ENCODE measurements around the gene TRUB1.

TRUB1 gene

DNA sequence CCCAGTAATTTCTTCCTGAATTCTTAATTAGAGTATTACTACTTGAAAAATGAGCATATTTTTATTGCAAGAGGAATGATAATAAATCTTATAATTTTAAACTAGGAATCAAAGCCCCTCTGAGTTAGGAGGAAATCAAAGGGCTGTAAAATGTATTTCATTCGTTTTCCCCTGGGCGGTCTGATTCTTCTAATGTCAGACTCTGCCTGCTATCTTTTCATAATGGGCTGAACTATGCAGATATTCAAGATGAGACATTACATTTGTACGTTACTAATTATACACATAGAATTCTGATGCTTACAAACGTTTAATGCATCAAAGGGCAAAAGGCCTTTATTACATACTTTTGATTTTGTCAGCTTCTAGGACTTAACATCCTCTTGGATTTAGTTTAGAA is 16.0 kb upstream of the TRUB1 start:
- TF ChIP-seq CTCF (IDR thresholded peaks at IDR 0.05; ENCODE audit: low read depth, low read length, missing control alignments), result no peak
- H3K4me3 ChIP-seq (replicated peaks; ENCODE audit: low read depth, low read length), result no peak overlapping the region
- no peak for DNase-seq (ENCODE audit: extremely low read depth, low read depth)

DNA sequence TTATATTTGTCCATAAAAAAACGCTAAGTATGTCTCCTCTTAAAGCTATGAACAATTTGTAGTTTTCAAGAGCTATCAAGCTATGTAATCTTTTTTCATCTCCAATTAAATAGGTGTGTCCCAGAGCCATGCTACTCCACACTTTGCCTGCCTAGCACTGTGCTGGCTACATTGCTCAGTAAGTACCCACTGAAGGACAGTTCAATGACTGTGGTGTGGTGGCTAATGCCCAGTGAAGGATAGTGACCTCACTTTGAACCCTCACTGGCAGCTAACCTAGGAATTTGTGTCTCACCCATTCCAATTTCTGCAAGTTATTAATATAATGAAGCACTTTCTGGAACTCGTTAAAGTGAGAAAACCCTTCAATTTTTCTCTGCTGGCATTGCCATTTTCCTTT is 14.4 kb upstream of the TRUB1 start:
- DNase-seq (ENCODE audit: extremely low read depth, low read depth), result no peak
- no peak overlapping the region for H3K4me3 ChIP-seq (replicated peaks; ENCODE audit: low read depth, low read length)
- TF ChIP-seq CTCF (IDR thresholded peaks at IDR 0.05; ENCODE audit: low read depth, low read length, missing control alignments), result no peak

- H3K4me3 ChIP-seq (replicated peaks; ENCODE audit: low read depth, low read length), result no peak overlapping the region
- no peak for TF ChIP-seq CTCF (IDR thresholded peaks at IDR 0.05; ENCODE audit: low read depth, low read length, missing control alignments)
- DNase-seq (ENCODE audit: extremely low read depth, low read depth), result no peak
Measured at GRCh38 chr10:114925587-114926586, 12.1 kb upstream of the TRUB1 start.

DNA sequence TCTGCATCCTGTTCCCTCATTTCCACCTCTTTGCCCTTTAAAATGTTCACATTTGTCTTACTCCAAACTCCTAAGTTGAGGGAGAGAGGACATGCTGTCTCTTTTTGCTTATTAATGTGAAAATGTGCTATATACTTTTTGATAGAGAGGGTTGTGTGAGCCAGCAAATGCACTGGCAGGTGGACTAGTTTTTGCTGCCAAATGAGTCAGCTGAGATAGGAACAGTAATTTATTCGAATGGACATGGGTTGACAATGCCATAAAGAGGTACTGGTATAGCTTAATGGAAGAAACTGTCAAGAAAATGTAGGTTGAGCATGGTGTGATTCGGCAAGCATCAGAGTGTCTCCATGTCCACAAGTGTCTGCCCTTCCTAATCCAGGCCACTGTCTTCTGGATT is 9.2 kb upstream of the TRUB1 start:
- no peak overlapping the region for H3K4me3 ChIP-seq (replicated peaks; ENCODE audit: low read depth, low read length)
- TF ChIP-seq CTCF (IDR thresholded peaks at IDR 0.05; ENCODE audit: low read depth, low read length, missing control alignments), result no peak
- DNase-seq (ENCODE audit: extremely low read depth, low read depth), result no peak

GRCh38 chr10:114930320-114930719 is 7.7 kb upstream of the TRUB1 start:
- no peak for DNase-seq (ENCODE audit: extremely low read depth, low read depth)
- TF ChIP-seq CTCF (IDR thresholded peaks at IDR 0.05; ENCODE audit: low read depth, low read length, missing control alignments), result no peak
- H3K4me3 ChIP-seq (replicated peaks; ENCODE audit: low read depth, low read length), result no peak overlapping the region

DNA sequence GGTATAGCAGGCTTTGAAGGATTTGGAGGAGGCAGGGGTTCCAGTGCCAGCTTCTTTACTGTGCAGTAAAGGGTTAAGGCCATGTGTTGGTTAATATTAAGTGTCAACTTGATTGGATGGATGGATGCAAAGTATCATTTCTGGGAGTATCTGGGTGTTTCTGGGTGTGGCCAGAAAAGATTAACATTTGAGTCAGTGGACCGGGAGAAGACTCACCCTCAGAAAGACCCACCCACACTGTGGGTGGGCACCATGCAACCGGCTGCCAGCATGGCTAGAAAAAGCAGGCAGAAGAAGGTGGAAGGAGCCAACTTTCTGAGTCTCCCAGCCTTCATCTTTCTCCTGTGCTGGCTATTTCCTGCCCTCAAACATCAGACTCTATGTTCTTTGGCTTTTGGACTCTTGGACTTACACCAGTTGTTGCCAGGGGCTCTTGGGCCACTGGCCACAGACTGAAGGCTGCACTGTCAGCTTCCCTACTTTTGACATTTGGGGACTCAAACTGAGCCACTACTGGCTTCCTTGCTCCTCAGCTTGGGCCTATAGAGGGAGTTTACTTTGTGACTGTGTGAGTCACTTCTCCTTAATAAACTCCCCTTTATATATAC is 6.8 kb upstream of the TRUB1 start:
- TF ChIP-seq CTCF (IDR thresholded peaks at IDR 0.05; ENCODE audit: low read depth, low read length, missing control alignments), result no peak
- DNase-seq (ENCODE audit: extremely low read depth, low read depth), result no peak
- H3K4me3 ChIP-seq (replicated peaks; ENCODE audit: low read depth, low read length), result no peak overlapping the region
